Measurements from ENCODE around the gene AFAP1.

AFAP1 gene

DNA sequence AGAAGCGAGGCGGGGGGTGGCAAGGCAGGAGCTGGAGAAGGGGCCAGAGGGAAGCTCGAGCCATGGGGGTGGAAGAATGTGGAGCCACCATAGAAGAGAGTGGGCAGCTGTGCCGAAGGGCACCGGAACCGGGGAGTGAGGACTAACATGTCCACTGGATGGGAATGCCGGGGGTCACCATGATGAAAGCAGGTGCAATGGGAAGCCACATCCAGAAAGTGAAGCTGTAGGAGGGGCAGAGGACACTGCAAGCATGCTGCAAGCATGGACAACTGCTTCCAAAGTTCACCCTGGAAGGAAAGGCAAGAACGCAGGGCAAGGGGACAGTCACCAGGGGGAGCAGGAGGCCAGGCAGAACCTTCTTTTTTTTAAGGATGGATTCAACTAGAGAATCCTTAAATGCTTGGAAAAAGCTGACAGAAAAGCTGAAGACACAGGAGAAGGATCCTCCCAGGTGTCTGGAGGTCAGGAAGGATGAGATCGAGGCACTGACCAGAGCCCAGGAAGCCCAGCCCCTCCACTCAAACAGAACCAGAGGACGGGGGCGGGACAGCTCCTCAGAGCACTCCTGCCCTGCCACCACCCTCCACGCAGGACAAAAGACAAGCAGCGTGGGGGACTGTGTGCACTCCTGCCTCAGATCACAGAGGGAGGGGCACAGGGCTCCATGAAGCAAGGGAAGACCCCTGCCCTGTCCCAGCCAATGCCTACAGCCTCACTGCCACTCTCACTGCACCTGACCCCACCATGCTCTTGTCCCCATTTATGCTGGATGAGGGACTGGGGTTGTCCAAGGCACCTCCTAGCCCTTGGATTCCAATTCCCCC is 169.2 kb downstream of the AFAP1 start:
- Histone ChIP-seq H2AFZ (ENCODE audit: low read depth) (no peak overlapping the region), H3K9ac (no peak overlapping the region), H3K4me2 (no peak overlapping the region), H4K20me1 (ENCODE audit: insufficient read depth) (no peaks in the 10 kb centered on the region), H3K27me3 (ENCODE audit: insufficient read depth, low read depth) (no peaks in the 10 kb centered on the region), H3K27ac (no peak overlapping the region), H3K4me3 (IDR thresholded peaks at IDR 0.05; ENCODE audit: insufficient read depth, low read depth, low read length) (no peak overlapping the region), H3K36me3 (ENCODE audit: insufficient read depth) (no peaks in the 10 kb centered on the region), H3K4me1 (ENCODE audit: low read depth, poor library complexity, severe bottlenecking) (no peaks in the 10 kb centered on the region), H3K79me2 (ENCODE audit: insufficient read depth, low read depth) (no peaks in the 10 kb centered on the region)
- TF ChIP-seq, protein P1, sequence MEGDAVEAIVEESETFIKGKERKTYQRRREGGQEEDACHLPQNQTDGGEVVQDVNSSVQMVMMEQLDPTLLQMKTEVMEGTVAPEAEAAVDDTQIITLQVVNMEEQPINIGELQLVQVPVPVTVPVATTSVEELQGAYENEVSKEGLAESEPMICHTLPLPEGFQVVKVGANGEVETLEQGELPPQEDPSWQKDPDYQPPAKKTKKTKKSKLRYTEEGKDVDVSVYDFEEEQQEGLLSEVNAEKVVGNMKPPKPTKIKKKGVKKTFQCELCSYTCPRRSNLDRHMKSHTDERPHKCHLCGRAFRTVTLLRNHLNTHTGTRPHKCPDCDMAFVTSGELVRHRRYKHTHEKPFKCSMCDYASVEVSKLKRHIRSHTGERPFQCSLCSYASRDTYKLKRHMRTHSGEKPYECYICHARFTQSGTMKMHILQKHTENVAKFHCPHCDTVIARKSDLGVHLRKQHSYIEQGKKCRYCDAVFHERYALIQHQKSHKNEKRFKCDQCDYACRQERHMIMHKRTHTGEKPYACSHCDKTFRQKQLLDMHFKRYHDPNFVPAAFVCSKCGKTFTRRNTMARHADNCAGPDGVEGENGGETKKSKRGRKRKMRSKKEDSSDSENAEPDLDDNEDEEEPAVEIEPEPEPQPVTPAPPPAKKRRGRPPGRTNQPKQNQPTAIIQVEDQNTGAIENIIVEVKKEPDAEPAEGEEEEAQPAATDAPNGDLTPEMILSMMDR (conservative IDR thresholded peaks at IDR 0.05; ENCODE audit: low read depth, low read length) = no peak

DNA sequence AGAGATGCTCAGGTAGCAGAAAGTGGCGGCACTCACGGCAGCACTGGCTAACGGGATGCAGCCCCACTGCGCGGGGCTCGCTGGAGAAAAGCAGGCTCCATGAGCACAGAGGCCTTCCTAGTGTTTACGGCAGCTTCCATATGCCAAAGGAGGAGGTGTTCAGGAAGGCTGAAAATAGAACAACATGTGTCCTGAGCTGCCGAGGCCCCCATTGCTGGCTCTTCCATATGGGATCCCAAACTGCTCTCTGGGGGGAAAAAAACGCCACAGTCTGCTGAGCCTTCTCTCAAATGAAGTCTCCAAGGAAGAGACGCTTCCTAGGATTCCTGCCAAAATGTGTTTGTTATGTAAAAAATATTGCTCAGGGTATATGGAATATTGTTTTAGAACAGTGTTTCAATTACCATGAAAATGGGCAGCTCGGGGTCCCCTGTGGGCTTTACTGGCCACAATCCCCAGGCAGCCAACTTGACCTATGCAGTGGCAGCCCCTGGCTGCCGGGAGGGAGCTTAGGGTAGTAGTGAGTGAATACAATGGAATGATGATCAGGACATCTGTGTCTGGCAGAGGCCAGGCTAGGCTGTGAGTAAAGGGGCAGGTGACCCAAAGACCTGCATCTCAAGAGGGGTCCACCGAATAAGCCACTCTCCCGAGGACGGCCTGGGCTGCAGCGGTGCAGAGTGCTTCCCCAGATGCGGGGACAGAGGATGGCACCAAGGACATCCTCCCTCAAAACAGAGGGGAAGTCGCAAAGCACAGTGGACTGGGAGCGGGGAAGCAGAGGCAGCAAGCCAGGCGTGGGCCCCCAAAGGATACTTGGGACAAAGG is 170.1 kb downstream of the AFAP1 start:
- Histone ChIP-seq H3K27me3 (ENCODE audit: insufficient read depth, low read depth) (no peaks in the 10 kb centered on the region), H3K4me3 (IDR thresholded peaks at IDR 0.05; ENCODE audit: insufficient read depth, low read depth, low read length) (no peak overlapping the region), H3K9ac (no peak overlapping the region), H3K79me2 (ENCODE audit: insufficient read depth, low read depth) (no peaks in the 10 kb centered on the region), H3K27ac (no peak overlapping the region), H3K4me2 (no peak overlapping the region), H2AFZ (ENCODE audit: low read depth) (no peak overlapping the region), H3K4me1 (ENCODE audit: low read depth, poor library complexity, severe bottlenecking) (no peaks in the 10 kb centered on the region), H3K36me3 (ENCODE audit: insufficient read depth) (no peaks in the 10 kb centered on the region), H4K20me1 (ENCODE audit: insufficient read depth) (no peaks in the 10 kb centered on the region)
- TF ChIP-seq, protein P1 (conservative IDR thresholded peaks at IDR 0.05; ENCODE audit: low read depth, low read length) = no peak

DNA sequence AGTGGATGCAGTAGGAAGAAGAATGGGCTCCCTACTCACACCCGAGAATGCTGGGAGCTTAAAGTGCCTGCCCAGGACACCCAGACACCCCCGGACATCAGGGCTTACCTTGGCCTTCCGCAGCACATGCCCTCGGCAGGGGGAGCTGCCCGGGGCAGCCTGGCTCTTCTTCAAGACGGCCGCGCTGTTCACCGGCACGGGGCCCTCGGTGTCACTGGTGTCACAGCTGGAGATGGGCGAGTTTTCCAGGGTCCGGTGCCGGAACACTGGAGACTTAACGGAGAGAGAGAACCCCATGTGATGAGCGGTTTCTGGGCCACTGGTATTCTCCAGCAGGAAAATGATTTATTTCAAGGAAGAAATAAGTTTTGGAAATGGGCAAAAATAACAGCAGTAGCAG is 170.9 kb downstream of the AFAP1 start:
- no peak overlapping the region for H3K27ac ChIP-seq
- no peaks in the 10 kb centered on the region for H3K36me3 ChIP-seq (ENCODE audit: insufficient read depth)
- no peaks in the 10 kb centered on the region for H4K20me1 ChIP-seq (ENCODE audit: insufficient read depth)
- H3K27me3 ChIP-seq (ENCODE audit: insufficient read depth, low read depth) = no peaks in the 10 kb centered on the region
- H3K4me2 ChIP-seq = no peak overlapping the region
- no peaks in the 10 kb centered on the region for H3K4me1 ChIP-seq (ENCODE audit: low read depth, poor library complexity, severe bottlenecking)
- no peak overlapping the region for H3K4me3 ChIP-seq (IDR thresholded peaks at IDR 0.05; ENCODE audit: insufficient read depth, low read depth, low read length)
- no peak overlapping the region for H2AFZ ChIP-seq (ENCODE audit: low read depth)
- H3K79me2 ChIP-seq (ENCODE audit: insufficient read depth, low read depth) = no peaks in the 10 kb centered on the region
- TF ChIP-seq, protein P1 (conservative IDR thresholded peaks at IDR 0.05; ENCODE audit: low read depth, low read length) = no peak
- no peak overlapping the region for H3K9ac ChIP-seq

DNA sequence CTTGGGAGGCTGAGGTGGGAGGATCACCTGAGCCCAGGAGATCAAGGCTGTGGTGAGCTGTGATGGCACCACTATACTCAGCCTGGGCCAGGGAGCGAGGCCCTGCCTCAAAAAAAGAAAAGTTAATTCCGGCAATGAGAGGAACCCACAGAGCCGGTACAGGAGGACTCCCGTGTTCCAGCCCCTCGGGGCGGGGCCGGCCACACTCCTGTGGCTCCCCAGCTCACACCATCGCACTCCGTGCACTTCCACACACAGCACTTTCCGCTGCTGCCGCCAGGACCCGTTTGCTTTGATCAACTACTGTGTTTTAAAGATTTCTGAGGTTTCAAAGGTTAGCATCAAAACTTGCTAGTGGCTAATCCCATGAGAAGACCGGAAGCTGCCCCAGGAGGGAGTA is 171.7 kb downstream of the AFAP1 start:
- Histone ChIP-seq H3K36me3 (ENCODE audit: insufficient read depth) (no peaks in the 10 kb centered on the region), H3K27me3 (ENCODE audit: insufficient read depth, low read depth) (no peaks in the 10 kb centered on the region), H4K20me1 (ENCODE audit: insufficient read depth) (no peaks in the 10 kb centered on the region), H3K4me2 (no peak overlapping the region), H3K9ac (no peak overlapping the region), H3K79me2 (ENCODE audit: insufficient read depth, low read depth) (no peaks in the 10 kb centered on the region), H3K27ac (no peak overlapping the region), H3K4me1 (ENCODE audit: low read depth, poor library complexity, severe bottlenecking) (no peaks in the 10 kb centered on the region), H2AFZ (ENCODE audit: low read depth) (no peak overlapping the region), H3K4me3 (IDR thresholded peaks at IDR 0.05; ENCODE audit: insufficient read depth, low read depth, low read length) (no peak overlapping the region)
- TF ChIP-seq, protein P1 (conservative IDR thresholded peaks at IDR 0.05; ENCODE audit: low read depth, low read length) = no peak
